ENCODE results near the gene EIF1B. TPM values are rescaled to one million over a fixed set of nuclear protein-coding genes. Genes with fewer than 3 reads are reported as not detected.
A peak's percentile ranks its signal among the peaks of the same experiment; 100 is the strongest.

EIF1B gene
- total RNA-seq, 2 donors from 2014 or later: 5.3 to 15.8 TPM

DNA sequence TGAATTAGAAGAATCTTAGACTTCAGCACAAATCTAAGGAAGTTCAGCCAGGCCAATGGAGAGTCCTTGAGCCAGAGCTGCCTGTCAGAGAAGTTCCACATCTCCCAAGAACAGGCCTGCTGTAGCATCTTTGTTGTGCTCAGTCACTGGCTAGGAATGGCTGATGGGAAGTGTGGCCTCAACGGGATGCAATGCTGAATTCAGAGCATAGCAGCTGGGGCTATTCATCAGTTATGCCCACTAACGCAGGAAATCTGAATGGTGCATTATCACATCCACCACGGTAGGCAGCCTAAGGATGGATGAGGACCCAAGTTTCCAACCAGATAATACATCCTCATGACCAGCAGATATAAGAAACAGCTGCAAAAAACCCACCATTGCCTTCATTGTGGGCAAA lies 3.2 kb upstream of the EIF1B start:
- Histone ChIP-seq H3K27me3 (no peaks in the 10 kb centered on the region), H3K9me3 (no peaks in the 10 kb centered on the region), H3K4me1 (peaks cover 14% of the 10 kb centered on the region), H3K4me3 (no peak overlapping the region), H3K27ac (no peak overlapping the region), H3K36me3 (replicated peaks in 1 of 2; ENCODE audit: insufficient read depth in 1 of 2, low read depth in 2 of 2) (no peaks in the 10 kb centered on the region)
- intact Hi-C loops (cut with DNase I): no loop called here
- ATAC-seq (no peak), DNase-seq (no peak)
- WGBS, 2 donors: 88 to 90% methylated on average over 3 of the region's 3 CpGs
- TF ChIP-seq, protein P1, sequence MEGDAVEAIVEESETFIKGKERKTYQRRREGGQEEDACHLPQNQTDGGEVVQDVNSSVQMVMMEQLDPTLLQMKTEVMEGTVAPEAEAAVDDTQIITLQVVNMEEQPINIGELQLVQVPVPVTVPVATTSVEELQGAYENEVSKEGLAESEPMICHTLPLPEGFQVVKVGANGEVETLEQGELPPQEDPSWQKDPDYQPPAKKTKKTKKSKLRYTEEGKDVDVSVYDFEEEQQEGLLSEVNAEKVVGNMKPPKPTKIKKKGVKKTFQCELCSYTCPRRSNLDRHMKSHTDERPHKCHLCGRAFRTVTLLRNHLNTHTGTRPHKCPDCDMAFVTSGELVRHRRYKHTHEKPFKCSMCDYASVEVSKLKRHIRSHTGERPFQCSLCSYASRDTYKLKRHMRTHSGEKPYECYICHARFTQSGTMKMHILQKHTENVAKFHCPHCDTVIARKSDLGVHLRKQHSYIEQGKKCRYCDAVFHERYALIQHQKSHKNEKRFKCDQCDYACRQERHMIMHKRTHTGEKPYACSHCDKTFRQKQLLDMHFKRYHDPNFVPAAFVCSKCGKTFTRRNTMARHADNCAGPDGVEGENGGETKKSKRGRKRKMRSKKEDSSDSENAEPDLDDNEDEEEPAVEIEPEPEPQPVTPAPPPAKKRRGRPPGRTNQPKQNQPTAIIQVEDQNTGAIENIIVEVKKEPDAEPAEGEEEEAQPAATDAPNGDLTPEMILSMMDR (IDR thresholded peaks at IDR 0.05): no peak
- TF ChIP-seq POLR2A (IDR thresholded peaks at IDR 0.05): no peak

DNA sequence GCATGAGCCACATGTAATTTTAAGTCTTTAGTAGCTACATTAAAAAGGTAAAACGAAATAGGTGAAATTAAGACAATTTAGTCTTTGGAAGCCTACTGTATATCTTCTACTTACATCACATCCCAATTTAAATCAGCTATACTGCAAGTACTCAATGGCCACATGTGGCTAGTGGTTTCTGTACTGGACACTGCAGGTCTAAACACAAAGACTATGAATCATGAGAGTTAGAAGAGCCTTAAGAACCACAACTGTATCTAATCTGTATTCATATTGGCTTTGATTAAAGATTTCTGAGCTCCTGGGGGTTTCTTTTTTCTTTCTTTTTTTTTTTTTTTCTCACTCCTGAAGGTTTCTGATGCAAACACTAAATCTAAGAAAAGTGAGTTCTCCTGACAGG lies 2.3 kb upstream of the EIF1B start:
- Histone ChIP-seq H3K4me1 (peaks cover 22% of the 10 kb centered on the region), H3K9me3 (no peaks in the 10 kb centered on the region), H3K4me3 (no peak overlapping the region), H3K36me3 (replicated peaks in 1 of 2; ENCODE audit: insufficient read depth in 1 of 2, low read depth in 2 of 2) (no peaks in the 10 kb centered on the region), H3K27me3 (no peaks in the 10 kb centered on the region), H3K27ac (no peak overlapping the region)
- TF ChIP-seq POLR2A (IDR thresholded peaks at IDR 0.05): no peak
- TF ChIP-seq, protein P1 (IDR thresholded peaks at IDR 0.05): no peak
- DNase-seq (no peak), ATAC-seq (no peak)
- 51 to 65% methylated on average over 1 of the region's 1 CpG for WGBS, 2 donors
- intact Hi-C loops (cut with DNase I): no loop called here

DNA sequence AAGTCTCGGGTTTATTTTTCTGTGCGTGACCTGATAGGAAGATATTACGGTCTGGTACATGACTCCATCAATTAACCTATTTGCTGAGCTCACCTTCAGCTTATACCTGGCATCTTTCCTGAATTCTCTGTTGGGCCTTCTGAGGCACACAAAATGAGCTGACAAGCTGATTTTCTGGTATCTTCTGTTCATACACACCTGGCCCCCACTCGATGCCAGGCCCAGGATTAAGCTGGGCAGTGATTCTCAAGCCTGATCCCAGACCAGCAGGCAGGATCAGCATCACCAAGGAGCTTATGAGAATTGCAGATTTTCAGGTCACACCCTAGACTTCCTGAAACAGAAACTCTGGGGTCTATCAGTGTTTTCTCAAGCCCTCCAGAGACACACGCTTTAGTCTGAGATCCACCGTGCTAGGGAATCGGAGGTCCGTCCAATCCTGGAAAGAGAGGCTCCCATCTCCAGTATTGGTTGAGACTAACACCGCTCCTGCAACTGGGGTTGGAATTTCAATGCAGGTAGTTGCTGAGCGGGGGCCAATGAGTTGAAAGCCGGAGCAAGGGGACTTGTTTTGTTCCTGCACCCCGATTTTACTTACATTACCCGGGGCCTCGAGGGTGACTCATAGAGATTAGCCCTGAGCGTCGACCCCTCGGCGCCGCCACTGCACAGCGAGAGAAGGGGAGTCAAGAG lies 636 bp upstream of the EIF1B start:
- peak overlapping the region; percentile 68 to 96 (median 93) for H3K27ac ChIP-seq
- no peak for DNase-seq
- no peaks in the 10 kb centered on the region for H3K9me3 ChIP-seq
- no peaks in the 10 kb centered on the region for H3K36me3 ChIP-seq (replicated peaks in 1 of 2; ENCODE audit: insufficient read depth in 1 of 2, low read depth in 2 of 2)
- H3K27me3 ChIP-seq: no peaks in the 10 kb centered on the region
- intact Hi-C loops (cut with DNase I): no loop called here
- 16 to 19% methylated on average over 18 to 20 of the region's 20 CpGs for WGBS, 2 donors
- TF ChIP-seq POLR2A (IDR thresholded peaks at IDR 0.05): no peak
- TF ChIP-seq, protein P1 (IDR thresholded peaks at IDR 0.05): no peak
- H3K4me3 ChIP-seq: peak overlapping the region; percentile 11 to 50
- peaks cover 39% of the 10 kb centered on the region for H3K4me1 ChIP-seq
- peak; percentile 7 for ATAC-seq

DNA sequence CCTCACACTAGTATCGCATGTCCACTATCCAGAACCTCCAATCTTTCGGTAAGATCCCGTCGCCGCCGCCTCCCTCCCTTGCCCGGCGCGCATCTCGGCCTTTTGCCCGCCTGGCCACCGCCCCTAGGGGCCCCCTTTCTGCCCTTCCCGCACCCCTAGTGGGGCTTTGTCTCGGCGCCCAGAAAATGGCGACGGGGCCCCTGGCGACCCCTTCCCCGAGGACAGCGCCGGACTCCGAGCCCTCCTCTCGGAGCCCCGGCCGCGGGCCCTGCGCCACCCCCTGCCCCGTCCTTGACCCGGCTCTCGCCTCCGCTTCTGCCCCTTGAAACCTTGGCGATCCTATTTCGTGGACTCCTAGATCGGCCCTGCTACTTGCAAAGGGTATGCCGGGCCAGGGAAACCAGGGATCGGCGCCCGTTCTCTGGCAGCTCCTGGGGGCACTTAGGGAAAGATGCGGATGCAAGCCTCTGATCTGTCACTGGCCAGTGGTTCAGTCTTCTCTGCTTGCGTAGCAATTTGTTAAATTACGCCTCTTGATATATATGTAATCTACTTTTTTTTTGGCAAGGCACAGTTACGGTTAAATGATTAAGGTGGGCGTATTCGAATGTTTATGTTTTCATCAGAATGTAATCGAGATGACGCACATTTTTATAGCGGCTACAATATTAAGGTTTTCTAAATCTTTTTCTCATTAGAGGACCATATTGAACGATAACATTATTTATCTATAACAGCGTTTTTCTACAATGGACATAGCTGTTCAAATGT lies 603 bp downstream of the EIF1B start:
- peaks cover 47% of the 10 kb centered on the region for H3K4me1 ChIP-seq
- H3K36me3 ChIP-seq (replicated peaks in 1 of 2; ENCODE audit: insufficient read depth in 1 of 2, low read depth in 2 of 2): no peaks in the 10 kb centered on the region
- peak overlapping the region; percentile 97 to 98 for H3K4me3 ChIP-seq
- no peaks in the 10 kb centered on the region for H3K27me3 ChIP-seq
- WGBS, 2 donors: 1% methylated on average over 30 to 49 of the region's 49 CpGs
- no peak for TF ChIP-seq POLR2A (IDR thresholded peaks at IDR 0.05)
- TF ChIP-seq, protein P1 (IDR thresholded peaks at IDR 0.05): no peak
- peak overlapping the region; percentile 88 to 96 (median 93) for H3K27ac ChIP-seq
- DNase-seq (peak; percentile 46 to 48 (median 46)), ATAC-seq (peak; percentile 12)
- no peaks in the 10 kb centered on the region for H3K9me3 ChIP-seq
- intact Hi-C loops (cut with DNase I): loop anchor here (10.0 kb wide), 1 partner anchor 115 kb away; no protein-coding TSS in a partner anchor

Measured in body of pancreas (tissue), 4 donors.